ENCODE data around the gene MDFIC. TPM values are rescaled to one million over a fixed set of nuclear protein-coding genes. Genes with fewer than 3 reads are reported as not detected.

The MDFIC gene
- polyA plus RNA-seq, 1 experiment: 35.9 TPM

GRCh38 chr7:114939484-114940097 lies 17.7 kb downstream of the MDFIC start:
- DNase-seq (ENCODE audit: low read depth, low spot score): no peak
- TF ChIP-seq, protein P1, sequence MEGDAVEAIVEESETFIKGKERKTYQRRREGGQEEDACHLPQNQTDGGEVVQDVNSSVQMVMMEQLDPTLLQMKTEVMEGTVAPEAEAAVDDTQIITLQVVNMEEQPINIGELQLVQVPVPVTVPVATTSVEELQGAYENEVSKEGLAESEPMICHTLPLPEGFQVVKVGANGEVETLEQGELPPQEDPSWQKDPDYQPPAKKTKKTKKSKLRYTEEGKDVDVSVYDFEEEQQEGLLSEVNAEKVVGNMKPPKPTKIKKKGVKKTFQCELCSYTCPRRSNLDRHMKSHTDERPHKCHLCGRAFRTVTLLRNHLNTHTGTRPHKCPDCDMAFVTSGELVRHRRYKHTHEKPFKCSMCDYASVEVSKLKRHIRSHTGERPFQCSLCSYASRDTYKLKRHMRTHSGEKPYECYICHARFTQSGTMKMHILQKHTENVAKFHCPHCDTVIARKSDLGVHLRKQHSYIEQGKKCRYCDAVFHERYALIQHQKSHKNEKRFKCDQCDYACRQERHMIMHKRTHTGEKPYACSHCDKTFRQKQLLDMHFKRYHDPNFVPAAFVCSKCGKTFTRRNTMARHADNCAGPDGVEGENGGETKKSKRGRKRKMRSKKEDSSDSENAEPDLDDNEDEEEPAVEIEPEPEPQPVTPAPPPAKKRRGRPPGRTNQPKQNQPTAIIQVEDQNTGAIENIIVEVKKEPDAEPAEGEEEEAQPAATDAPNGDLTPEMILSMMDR (IDR thresholded peaks at IDR 0.05; ENCODE audit: low read depth, low read length): no peak
- H3K9me3 ChIP-seq (ENCODE audit: control insufficient read depth, insufficient read depth, low read length): no peaks in the 10 kb centered on the region
- ChIA-PET CTCF (no interaction called here), POLR2A (no interaction called here)
- H3K27me3 ChIP-seq (ENCODE audit: control insufficient read depth, insufficient read depth, low read length): no peaks in the 10 kb centered on the region
- no peak overlapping the region for H3K4me3 ChIP-seq (ENCODE audit: low read depth, low read length)
- no peak overlapping the region for H3K27ac ChIP-seq (ENCODE audit: low read depth, low read length)

- H3K4me3 ChIP-seq (ENCODE audit: low read depth, low read length): no peak overlapping the region
- DNase-seq (ENCODE audit: low read depth, low spot score): no peak
- CTCF ChIA-PET: no interaction called here
- POLR2A ChIA-PET: no interaction called here
- TF ChIP-seq, protein P1 (IDR thresholded peaks at IDR 0.05; ENCODE audit: low read depth, low read length): no peak
- no peaks in the 10 kb centered on the region for H3K27me3 ChIP-seq (ENCODE audit: control insufficient read depth, insufficient read depth, low read length)
- no peak overlapping the region for H3K27ac ChIP-seq (ENCODE audit: low read depth, low read length)
- H3K9me3 ChIP-seq (ENCODE audit: control insufficient read depth, insufficient read depth, low read length): no peaks in the 10 kb centered on the region
These were observed 18.3 kb downstream of the MDFIC start for GRCh38 chr7:114940220-114940619.

- DNase-seq (ENCODE audit: low read depth, low spot score): no peak
- no peak overlapping the region for H3K4me3 ChIP-seq (ENCODE audit: low read depth, low read length)
- ChIA-PET CTCF (no interaction called here), POLR2A (no interaction called here)
- H3K27me3 ChIP-seq (ENCODE audit: control insufficient read depth, insufficient read depth, low read length): no peaks in the 10 kb centered on the region
- TF ChIP-seq, protein P1 (IDR thresholded peaks at IDR 0.05; ENCODE audit: low read depth, low read length): no peak
- no peak overlapping the region for H3K27ac ChIP-seq (ENCODE audit: low read depth, low read length)
- H3K9me3 ChIP-seq (ENCODE audit: control insufficient read depth, insufficient read depth, low read length): no peaks in the 10 kb centered on the region
These were observed 19.8 kb downstream of the MDFIC start for GRCh38 chr7:114941692-114942091.

- Histone ChIP-seq H3K27me3 (ENCODE audit: control insufficient read depth, insufficient read depth, low read length) (no peaks in the 10 kb centered on the region), H3K9me3 (ENCODE audit: control insufficient read depth, insufficient read depth, low read length) (no peaks in the 10 kb centered on the region), H3K4me3 (ENCODE audit: low read depth, low read length) (no peak overlapping the region), H3K27ac (ENCODE audit: low read depth, low read length) (no peak overlapping the region)
- DNase-seq (ENCODE audit: low read depth, low spot score): no peak
- TF ChIP-seq, protein P1 (IDR thresholded peaks at IDR 0.05; ENCODE audit: low read depth, low read length): no peak
- ChIA-PET POLR2A (no interaction called here), CTCF (interaction anchor here (0.8 kb wide), 1 partner anchor 12 kb away, joined by 3 read pairs; no protein-coding TSS in a partner anchor)
These were observed 20.7 kb downstream of the MDFIC start for GRCh38 chr7:114942446-114943175.

- no peaks in the 10 kb centered on the region for H3K9me3 ChIP-seq (ENCODE audit: control insufficient read depth, insufficient read depth, low read length)
- no peak overlapping the region for H3K27ac ChIP-seq (ENCODE audit: low read depth, low read length)
- TF ChIP-seq, protein P1 (IDR thresholded peaks at IDR 0.05; ENCODE audit: low read depth, low read length): no peak
- H3K4me3 ChIP-seq (ENCODE audit: low read depth, low read length): no peak overlapping the region
- H3K27me3 ChIP-seq (ENCODE audit: control insufficient read depth, insufficient read depth, low read length): no peaks in the 10 kb centered on the region
- CTCF ChIA-PET: no interaction called here
- DNase-seq (ENCODE audit: low read depth, low spot score): no peak
- POLR2A ChIA-PET: no interaction called here
These were observed 21.6 kb downstream of the MDFIC start for GRCh38 chr7:114943530-114943929.

All from AG04450 (cell line).